D721Med (cell line): Measurements from ENCODE around the gene KCTD20.

Experiments used
- DNase-seq: peaks from one replicate; pipeline ENCODE4 v3.0.0; 2011; ENCODE audit warnings: low spot score; ENCODE audit not compliant: insufficient read length
- FAIRE-seq: peaks from 2 replicates; lab custom pipeline; 2011; peaks lifted over from hg19 to GRCh38; lab: Jason Lieb, UNC
- CTCF ChIP-seq: IDR thresholded peaks from 2 replicates; pipeline ENCODE4 v1.5.1; 2012; ENCODE audit warnings: mild to moderate bottlenecking, control low read depth; ENCODE audit not compliant: insufficient read depth; ENCODE audit errors: missing control alignments

KCTD20 gene

GRCh38 chr6:36493319-36493718, 50.5 kb downstream of the KCTD20 start:
- DNase-seq, result no peak
- FAIRE-seq, result no peak
- no peak for TF ChIP-seq CTCF

- no peak for TF ChIP-seq CTCF
- no peak for FAIRE-seq
- DNase-seq, result no peak
These were observed 51.1 kb downstream of the KCTD20 start for GRCh38 chr6:36493859-36494258.

- no peak for TF ChIP-seq CTCF
- DNase-seq (no peak), FAIRE-seq (no peak)
These were observed 52.3 kb downstream of the KCTD20 start for GRCh38 chr6:36495086-36495485.

- FAIRE-seq, result no peak
- TF ChIP-seq CTCF, result no peak
- DNase-seq, result no peak
These were observed 57.1 kb downstream of the KCTD20 start for GRCh38 chr6:36499918-36500317.

GRCh38 chr6:36501686-36502085, 58.9 kb downstream of the KCTD20 start:
- FAIRE-seq, result no peak
- no peak for DNase-seq
- no peak for TF ChIP-seq CTCF

- no peak for DNase-seq
- no peak for TF ChIP-seq CTCF
- no peak for FAIRE-seq
These were observed 61.4 kb downstream of the KCTD20 start for GRCh38 chr6:36504181-36504580.

GRCh38 chr6:36504982-36505381, 62.2 kb downstream of the KCTD20 start:
- no peak for TF ChIP-seq CTCF
- DNase-seq (no peak), FAIRE-seq (no peak)
